ENCODE results near the gene RIPPLY2.

Gene RIPPLY2

DNA sequence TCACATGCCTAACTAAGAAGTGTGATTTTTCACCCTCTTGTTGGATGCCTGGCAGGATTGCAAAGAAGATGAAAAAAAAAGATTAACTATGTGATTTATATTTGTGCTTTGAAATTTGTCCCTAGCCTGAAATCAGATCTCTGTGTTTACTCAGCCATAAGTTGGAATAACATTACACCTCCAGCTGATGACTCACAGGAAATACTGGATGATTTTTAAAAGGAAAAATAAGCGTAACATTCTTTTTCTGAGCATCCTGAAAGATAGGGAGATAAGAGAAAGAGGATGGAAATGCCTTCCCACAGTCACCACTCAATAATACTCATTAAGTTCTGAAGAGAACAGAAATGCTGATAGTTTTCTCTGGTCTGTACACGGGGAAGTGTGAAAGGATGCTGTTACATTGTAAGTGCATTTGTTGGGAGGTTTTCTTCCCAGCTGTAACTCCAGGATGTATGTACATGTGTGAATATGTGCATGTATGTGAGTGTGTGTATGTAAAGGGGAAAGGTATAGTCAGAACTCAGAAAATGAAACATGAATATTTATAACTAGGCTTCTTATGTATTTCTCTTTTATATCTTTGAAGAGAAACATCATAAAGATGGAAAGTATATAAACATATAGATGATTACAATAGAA lies 37.4 kb upstream of the RIPPLY2 start:
- no peak for TF ChIP-seq POLR2AphosphoS5 (IDR thresholded peaks at IDR 0.05; ENCODE audit: low read depth, low read length)
- no peak for TF ChIP-seq TAF1 (IDR thresholded peaks at IDR 0.05; ENCODE audit: borderline replicate concordance, insufficient read depth, low read length)
- TF ChIP-seq SIN3A (IDR thresholded peaks at IDR 0.05; ENCODE audit: borderline replicate concordance, insufficient read depth, low read length) = no peak
- TF ChIP-seq FOXP2 (optimal IDR thresholded peaks at IDR 0.05; ENCODE audit: borderline replicate concordance, extremely low read depth, extremely low read length, insufficient read depth) = no peak
- TF ChIP-seq, protein P1, sequence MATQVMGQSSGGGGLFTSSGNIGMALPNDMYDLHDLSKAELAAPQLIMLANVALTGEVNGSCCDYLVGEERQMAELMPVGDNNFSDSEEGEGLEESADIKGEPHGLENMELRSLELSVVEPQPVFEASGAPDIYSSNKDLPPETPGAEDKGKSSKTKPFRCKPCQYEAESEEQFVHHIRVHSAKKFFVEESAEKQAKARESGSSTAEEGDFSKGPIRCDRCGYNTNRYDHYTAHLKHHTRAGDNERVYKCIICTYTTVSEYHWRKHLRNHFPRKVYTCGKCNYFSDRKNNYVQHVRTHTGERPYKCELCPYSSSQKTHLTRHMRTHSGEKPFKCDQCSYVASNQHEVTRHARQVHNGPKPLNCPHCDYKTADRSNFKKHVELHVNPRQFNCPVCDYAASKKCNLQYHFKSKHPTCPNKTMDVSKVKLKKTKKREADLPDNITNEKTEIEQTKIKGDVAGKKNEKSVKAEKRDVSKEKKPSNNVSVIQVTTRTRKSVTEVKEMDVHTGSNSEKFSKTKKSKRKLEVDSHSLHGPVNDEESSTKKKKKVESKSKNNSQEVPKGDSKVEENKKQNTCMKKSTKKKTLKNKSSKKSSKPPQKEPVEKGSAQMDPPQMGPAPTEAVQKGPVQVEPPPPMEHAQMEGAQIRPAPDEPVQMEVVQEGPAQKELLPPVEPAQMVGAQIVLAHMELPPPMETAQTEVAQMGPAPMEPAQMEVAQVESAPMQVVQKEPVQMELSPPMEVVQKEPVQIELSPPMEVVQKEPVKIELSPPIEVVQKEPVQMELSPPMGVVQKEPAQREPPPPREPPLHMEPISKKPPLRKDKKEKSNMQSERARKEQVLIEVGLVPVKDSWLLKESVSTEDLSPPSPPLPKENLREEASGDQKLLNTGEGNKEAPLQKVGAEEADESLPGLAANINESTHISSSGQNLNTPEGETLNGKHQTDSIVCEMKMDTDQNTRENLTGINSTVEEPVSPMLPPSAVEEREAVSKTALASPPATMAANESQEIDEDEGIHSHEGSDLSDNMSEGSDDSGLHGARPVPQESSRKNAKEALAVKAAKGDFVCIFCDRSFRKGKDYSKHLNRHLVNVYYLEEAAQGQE (IDR thresholded peaks at IDR 0.05; ENCODE audit: insufficient read depth in 1 of 2, low read depth in 2 of 2, low read length in 2 of 2) = no peak

DNA sequence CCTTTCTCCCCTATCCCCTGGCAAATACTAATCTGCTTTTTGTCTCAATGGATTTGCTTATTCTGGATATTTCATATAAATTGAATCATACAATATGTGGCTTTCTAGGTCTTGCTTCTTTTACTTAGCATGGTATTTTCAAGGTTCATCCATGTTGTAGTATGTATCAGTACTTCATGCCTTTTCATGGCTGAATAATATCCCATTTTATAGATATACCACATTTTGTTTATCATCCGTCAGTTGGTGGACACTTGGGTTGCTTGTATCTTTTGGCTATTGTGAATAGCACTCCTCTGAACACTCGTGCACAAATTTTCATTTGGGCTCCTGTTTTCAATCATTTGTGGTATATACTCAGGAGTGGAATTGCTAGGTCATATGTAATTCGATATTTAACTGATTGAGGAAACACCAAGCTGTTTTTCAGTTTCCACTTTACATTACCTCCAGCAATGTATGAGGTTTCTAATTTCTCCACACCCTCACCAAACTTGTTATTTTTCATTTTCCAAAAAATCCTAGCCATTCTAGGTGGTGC lies 30.5 kb upstream of the RIPPLY2 start:
- TF ChIP-seq FOXP2 (optimal IDR thresholded peaks at IDR 0.05; ENCODE audit: borderline replicate concordance, extremely low read depth, extremely low read length, insufficient read depth) (no peak), TAF1 (IDR thresholded peaks at IDR 0.05; ENCODE audit: borderline replicate concordance, insufficient read depth, low read length) (no peak), SIN3A (IDR thresholded peaks at IDR 0.05; ENCODE audit: borderline replicate concordance, insufficient read depth, low read length) (no peak), POLR2AphosphoS5 (IDR thresholded peaks at IDR 0.05; ENCODE audit: low read depth, low read length) (no peak)
- TF ChIP-seq, protein P1 (IDR thresholded peaks at IDR 0.05; ENCODE audit: insufficient read depth in 1 of 2, low read depth in 2 of 2, low read length in 2 of 2) = no peak

DNA sequence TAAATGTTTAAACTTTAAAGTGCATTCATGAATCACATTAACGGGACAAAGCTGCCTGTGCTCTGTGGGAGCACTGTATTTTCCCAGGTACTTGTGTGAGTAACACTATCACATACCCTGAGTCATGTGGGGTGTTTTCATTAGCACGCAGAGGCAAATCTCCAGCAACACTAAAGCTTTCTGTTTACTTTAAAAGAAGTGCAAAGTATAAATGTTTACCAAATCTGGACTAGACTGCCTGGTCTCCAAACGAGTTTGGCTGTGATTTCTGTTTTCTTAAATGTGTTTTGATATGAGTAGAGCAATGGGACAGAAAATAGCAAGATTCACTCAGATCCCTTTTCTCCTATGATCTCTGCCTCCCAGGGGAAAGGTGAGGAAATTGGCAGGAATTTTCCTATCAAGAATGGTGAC lies 28.8 kb upstream of the RIPPLY2 start:
- TF ChIP-seq POLR2AphosphoS5 (IDR thresholded peaks at IDR 0.05; ENCODE audit: low read depth, low read length) (no peak), TAF1 (IDR thresholded peaks at IDR 0.05; ENCODE audit: borderline replicate concordance, insufficient read depth, low read length) (no peak), SIN3A (IDR thresholded peaks at IDR 0.05; ENCODE audit: borderline replicate concordance, insufficient read depth, low read length) (no peak), FOXP2 (optimal IDR thresholded peaks at IDR 0.05; ENCODE audit: borderline replicate concordance, extremely low read depth, extremely low read length, insufficient read depth) (no peak)
- TF ChIP-seq, protein P1 (IDR thresholded peaks at IDR 0.05; ENCODE audit: insufficient read depth in 1 of 2, low read depth in 2 of 2, low read length in 2 of 2) = no peak

DNA sequence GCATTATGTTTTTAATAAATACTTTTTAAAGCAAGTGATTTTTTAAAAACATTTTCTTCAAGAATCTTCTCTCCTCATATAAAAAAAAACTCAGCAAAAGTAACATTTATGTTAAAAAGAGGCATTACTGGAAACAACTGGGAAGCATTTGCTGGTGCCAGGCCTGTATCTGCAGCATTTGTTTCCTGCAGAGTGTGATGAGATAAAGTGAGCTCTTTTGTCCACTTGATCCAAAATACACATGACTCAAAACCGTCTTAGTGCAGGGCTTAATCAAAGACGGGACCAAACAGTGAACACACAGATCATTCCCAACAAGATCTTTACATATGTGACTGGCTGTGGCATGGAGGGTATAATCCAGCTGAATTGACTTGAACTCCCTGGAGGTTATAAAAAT lies 28.3 kb upstream of the RIPPLY2 start:
- TF ChIP-seq SIN3A (IDR thresholded peaks at IDR 0.05; ENCODE audit: borderline replicate concordance, insufficient read depth, low read length) (no peak), TAF1 (IDR thresholded peaks at IDR 0.05; ENCODE audit: borderline replicate concordance, insufficient read depth, low read length) (no peak), POLR2AphosphoS5 (IDR thresholded peaks at IDR 0.05; ENCODE audit: low read depth, low read length) (no peak), FOXP2 (optimal IDR thresholded peaks at IDR 0.05; ENCODE audit: borderline replicate concordance, extremely low read depth, extremely low read length, insufficient read depth) (no peak)
- TF ChIP-seq, protein P1 (IDR thresholded peaks at IDR 0.05; ENCODE audit: insufficient read depth in 1 of 2, low read depth in 2 of 2, low read length in 2 of 2) = no peak
